ENCODE data around the gene VSX1.

GRCh38 chr20:25077610-25078169, 4.3 kb downstream of the VSX1 start:
- TF ChIP-seq POLR2AphosphoS5 (IDR thresholded peaks at IDR 0.05; ENCODE audit: low read depth, low read length) (no peak), REST (IDR thresholded peaks at IDR 0.05; ENCODE audit: insufficient read depth in 1 of 2, low read depth in 2 of 2, low read length in 2 of 2) (no peak), TAF1 (IDR thresholded peaks at IDR 0.05; ENCODE audit: borderline replicate concordance, insufficient read depth, low read length) (no peak), FOXP2 (optimal IDR thresholded peaks at IDR 0.05; ENCODE audit: borderline replicate concordance, extremely low read depth, extremely low read length, insufficient read depth) (no peak), SIN3A (IDR thresholded peaks at IDR 0.05; ENCODE audit: borderline replicate concordance, insufficient read depth, low read length) (no peak)

All from PFSK-1 (cell line).